ENCODE data around the gene TAGLN2. TPM values are rescaled to one million over a fixed set of nuclear protein-coding genes. Genes with fewer than 3 reads are reported as not detected.

The TAGLN2 gene
- total RNA-seq: 100 to 1,000 TPM; 104 to 170 (median 151) TPM

- H3K4me3 ChIP-seq (replicated peaks in 1 of 3): peak within 1 kb of the TSS; percentile 71 to 91 (median 74)
- peak; percentile 55 to 96 for TF ChIP-seq POLR2A (IDR thresholded peaks at IDR 0.05)
- TF ChIP-seq, protein P1, sequence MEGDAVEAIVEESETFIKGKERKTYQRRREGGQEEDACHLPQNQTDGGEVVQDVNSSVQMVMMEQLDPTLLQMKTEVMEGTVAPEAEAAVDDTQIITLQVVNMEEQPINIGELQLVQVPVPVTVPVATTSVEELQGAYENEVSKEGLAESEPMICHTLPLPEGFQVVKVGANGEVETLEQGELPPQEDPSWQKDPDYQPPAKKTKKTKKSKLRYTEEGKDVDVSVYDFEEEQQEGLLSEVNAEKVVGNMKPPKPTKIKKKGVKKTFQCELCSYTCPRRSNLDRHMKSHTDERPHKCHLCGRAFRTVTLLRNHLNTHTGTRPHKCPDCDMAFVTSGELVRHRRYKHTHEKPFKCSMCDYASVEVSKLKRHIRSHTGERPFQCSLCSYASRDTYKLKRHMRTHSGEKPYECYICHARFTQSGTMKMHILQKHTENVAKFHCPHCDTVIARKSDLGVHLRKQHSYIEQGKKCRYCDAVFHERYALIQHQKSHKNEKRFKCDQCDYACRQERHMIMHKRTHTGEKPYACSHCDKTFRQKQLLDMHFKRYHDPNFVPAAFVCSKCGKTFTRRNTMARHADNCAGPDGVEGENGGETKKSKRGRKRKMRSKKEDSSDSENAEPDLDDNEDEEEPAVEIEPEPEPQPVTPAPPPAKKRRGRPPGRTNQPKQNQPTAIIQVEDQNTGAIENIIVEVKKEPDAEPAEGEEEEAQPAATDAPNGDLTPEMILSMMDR (IDR thresholded peaks at IDR 0.05): no peak
- H3K27me3 ChIP-seq: no peaks in the 10 kb centered on the region
- peak; percentile 88 to 91 for DNase-seq
- peaks cover 34 to 41% of the 10 kb centered on the region in 2 donors for H3K4me1 ChIP-seq
- H3K27ac ChIP-seq: peak within 1 kb of the TSS; percentile 93 to 98 (median 96)
- no peaks in the 10 kb centered on the region for H3K9me3 ChIP-seq
- H3K36me3 ChIP-seq: peaks cover 2 to 4% of the 10 kb centered on the region in 2 donors
- WGBS, 2 donors: 0 to 1% methylated on average over 18 to 42 of the region's 58 CpGs
- intact Hi-C loops (cut with DNase I): loop anchor here (10.0 kb wide), 1 partner anchor 170 kb away; the partner anchor contains the start of gene IGSF8
Observed at GRCh38 chr1:159924791-159925718, at the start of gene TAGLN2. TAGLN2 (minus strand) TSS chr1:159925507; CDS start chr1:159920509, 4,998 bp downstream.

DNA sequence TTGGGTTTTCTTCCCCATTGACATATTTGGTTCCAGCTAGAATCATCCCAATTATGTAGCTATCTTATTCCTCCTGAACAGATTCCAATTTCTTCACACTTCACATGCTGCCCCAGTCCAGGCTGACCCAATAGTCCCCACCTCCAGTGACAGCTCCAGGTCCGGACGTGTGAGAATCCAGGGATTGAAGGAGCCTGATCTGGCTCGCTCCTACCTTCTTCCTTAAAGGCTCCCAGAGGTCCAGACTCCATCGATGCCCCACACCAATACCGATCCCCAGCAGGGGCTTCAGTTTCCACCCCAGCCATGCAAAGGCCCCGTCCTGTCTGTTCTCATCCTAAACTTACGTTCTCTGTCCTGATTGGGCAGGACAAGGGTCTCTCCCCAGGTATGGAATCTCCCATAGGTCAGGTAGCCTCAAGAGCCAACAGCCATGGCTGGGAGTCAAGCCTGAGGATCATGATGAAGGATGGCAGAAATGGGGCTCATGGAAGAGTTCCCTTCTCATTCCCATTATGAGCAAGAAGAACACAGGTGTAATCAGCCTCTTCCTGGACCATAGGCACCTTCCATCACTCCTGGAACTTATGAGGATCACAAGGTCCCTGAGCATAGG is 49.2 kb upstream of the TAGLN2 start:
- H3K27me3 ChIP-seq: no peaks in the 10 kb centered on the region
- intact Hi-C loops (cut with DNase I): no loop called here
- DNase-seq: no peak
- 93 to 94% methylated on average over 7 of the region's 7 CpGs for WGBS, 2 donors
- H3K36me3 ChIP-seq: no peaks in the 10 kb centered on the region
- H3K9me3 ChIP-seq: no peaks in the 10 kb centered on the region
- H3K4me1 ChIP-seq: no peaks in the 10 kb centered on the region
- no peak overlapping the region for H3K27ac ChIP-seq
- TF ChIP-seq, protein P1 (IDR thresholded peaks at IDR 0.05): no peak
- TF ChIP-seq POLR2A (IDR thresholded peaks at IDR 0.05): no peak
- H3K4me3 ChIP-seq (replicated peaks in 1 of 3): no peak overlapping the region

DNA sequence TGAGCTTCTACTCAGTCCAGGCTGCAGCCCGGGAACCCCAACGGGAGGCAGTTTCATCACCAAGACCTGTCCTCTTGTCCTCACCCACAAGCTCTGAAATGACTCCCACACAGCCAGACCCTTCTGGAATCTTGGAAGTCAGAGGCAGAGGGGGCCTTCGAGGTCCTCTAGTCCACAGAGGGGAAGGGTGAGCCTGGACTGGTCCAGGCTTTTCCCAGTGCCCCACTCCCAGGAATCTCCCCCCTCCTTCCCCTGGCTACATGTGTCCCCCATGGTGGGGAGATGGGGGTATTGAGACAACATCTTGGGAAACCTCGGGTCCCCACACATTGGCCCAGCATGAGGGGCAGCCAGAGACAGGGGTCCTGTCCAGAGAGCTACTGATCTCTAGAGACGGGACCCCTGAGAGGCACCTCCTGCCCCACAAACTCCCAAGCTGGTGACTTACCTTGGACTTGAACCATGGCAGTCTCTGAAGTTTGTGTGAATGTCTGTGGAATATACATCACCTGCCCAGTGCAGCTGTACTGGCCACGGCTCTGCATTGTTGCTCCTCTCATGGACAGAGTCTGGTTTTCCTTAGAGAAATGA is 48.1 kb upstream of the TAGLN2 start:
- H3K9me3 ChIP-seq: no peaks in the 10 kb centered on the region
- H3K27me3 ChIP-seq: no peaks in the 10 kb centered on the region
- no peak overlapping the region for H3K27ac ChIP-seq
- no peak for DNase-seq
- H3K4me3 ChIP-seq (replicated peaks in 1 of 3): no peak overlapping the region
- intact Hi-C loops (cut with DNase I): no loop called here
- no peaks in the 10 kb centered on the region for H3K4me1 ChIP-seq
- WGBS, 2 donors: 72 to 80% methylated on average over 2 to 5 of the region's 6 CpGs
- TF ChIP-seq, protein P1 (IDR thresholded peaks at IDR 0.05): no peak
- TF ChIP-seq POLR2A (IDR thresholded peaks at IDR 0.05): no peak
- no peaks in the 10 kb centered on the region for H3K36me3 ChIP-seq

DNA sequence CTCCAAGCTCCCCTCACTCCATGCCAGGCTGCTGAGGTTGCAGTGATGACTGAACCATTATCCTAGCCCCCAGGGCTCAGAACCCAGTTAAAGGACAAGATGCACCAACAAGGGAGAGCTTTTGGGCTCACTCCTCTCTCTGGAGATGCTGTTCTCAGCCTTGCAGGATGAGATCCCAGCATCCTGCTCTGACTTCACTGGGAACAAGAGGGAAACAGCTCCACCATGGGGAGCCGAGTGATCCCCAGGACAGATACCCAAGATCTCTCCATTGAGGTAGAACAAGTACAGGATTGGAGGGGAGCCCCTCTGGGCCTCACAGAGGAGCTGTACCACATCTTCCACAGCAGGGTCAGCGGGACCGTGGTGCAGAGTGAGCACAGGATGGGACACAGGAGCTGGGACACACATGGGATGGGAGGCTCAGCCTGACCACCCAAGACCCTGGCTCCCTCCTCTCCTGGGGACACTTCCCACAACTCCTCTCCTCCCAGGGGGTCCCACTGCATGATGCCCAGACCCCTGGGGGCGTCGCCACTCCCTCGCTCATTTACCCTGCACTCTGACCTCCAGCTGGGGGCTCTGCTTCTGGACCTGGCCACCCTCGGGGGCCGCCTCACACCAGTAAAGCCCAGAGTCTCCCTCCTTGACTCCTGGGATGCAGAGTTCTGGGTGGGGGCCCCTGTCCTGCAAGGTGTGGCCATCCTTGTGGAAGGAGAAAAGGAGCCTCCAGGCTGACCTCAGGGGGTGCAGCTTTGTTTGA is 47.3 kb upstream of the TAGLN2 start:
- 84 to 85% methylated on average over 8 of the region's 8 CpGs for WGBS, 2 donors
- intact Hi-C loops (cut with DNase I): no loop called here
- Histone ChIP-seq H3K9me3 (no peaks in the 10 kb centered on the region), H3K4me3 (replicated peaks in 1 of 3) (no peak overlapping the region), H3K27ac (no peak overlapping the region), H3K4me1 (no peaks in the 10 kb centered on the region), H3K36me3 (no peaks in the 10 kb centered on the region), H3K27me3 (no peaks in the 10 kb centered on the region)
- DNase-seq: no peak
- TF ChIP-seq, protein P1 (IDR thresholded peaks at IDR 0.05): no peak
